Activated T-cell treated with anti-CD3 and anti-CD28 coated beads, Interleukin-2, amount 50 U/mL, for 72 hours (primary cell): ENCODE results near the gene GP1BB. TPM values are rescaled to one million over a fixed set of nuclear protein-coding genes. Genes with fewer than 3 reads are reported as not detected.

Experiments
- ATAC-seq, 2 donors: fragments of 150-1000 bp; cut with Tn5 transposase; replicated peaks in 1 of 2; 2 replicates each; pipeline ENCODE4 v1.10.0; 2021; ENCODE audit warnings: moderate library complexity in 2 of 2, mild to moderate bottlenecking in 1 of 2
- DNase-seq, 2 donors: peaks; one replicate each; pipeline ENCODE4 v3.0.0; 2021 to 2022; ENCODE audit warnings: mixed read lengths in 1 of 2
- H3K27ac Mint-ChIP-seq: one replicate; pipeline ENCODE4 v1.8.0; 2022; ENCODE audit warnings: mild to moderate bottlenecking, moderate library complexity, mixed read lengths
- H3K27me3 Mint-ChIP-seq: one replicate; pipeline ENCODE4 v1.8.0; 2022; ENCODE audit warnings: low read depth, mixed read lengths
- H3K36me3 Mint-ChIP-seq, 2 donors: one replicate each; pipeline ENCODE4 v1.8.0; 2022; ENCODE audit warnings: mixed read lengths in 2 of 2, mild to moderate bottlenecking in 1 of 2; ENCODE audit not compliant: insufficient read depth in 2 of 2
- H3K4me1 Mint-ChIP-seq: one replicate; pipeline ENCODE4 v1.8.0; 2022; ENCODE audit warnings: low read depth, mixed read lengths
- H3K4me3 Mint-ChIP-seq, 2 donors: one replicate each; pipeline ENCODE4 v1.8.0; 2022; ENCODE audit warnings: mild to moderate bottlenecking in 2 of 2, mixed read lengths in 2 of 2, moderate library complexity in 2 of 2
- H3K9me3 Mint-ChIP-seq, 2 donors: one replicate each; pipeline ENCODE4 v1.8.0; 2022; ENCODE audit warnings: mixed read lengths in 2 of 2
- total RNA-seq, 2 donors: library from RNA; stranded (reverse); gene quantifications; one replicate each; pipeline ENCODE4 v1.2.3, GENCODE V29; 2022

The GP1BB gene
- total RNA-seq, 2 donors from 2014 or later = 0.17 TPM; not detected in 1

- Mint-ChIP-seq H3K4me3 (peak overlapping the region in 1 of 2 donors; percentile 75), H3K27ac (no peak overlapping the region), H3K36me3 (peaks cover 4 to 5% of the 10 kb centered on the region in 2 donors), H3K9me3 (no peaks in the 10 kb centered on the region), H3K27me3 (peaks cover 68% of the 10 kb centered on the region), H3K4me1 (peaks cover 27% of the 10 kb centered on the region)
- DNase-seq = no peak
- no peak for ATAC-seq
Measured at GRCh38 chr22:19757985-19758895, 34.9 kb downstream of the GP1BB start.

GRCh38 chr22:19758896-19759426 lies 35.6 kb downstream of the GP1BB start:
- ATAC-seq (no peak), DNase-seq (no peak)
- Mint-ChIP-seq H3K4me1 (peaks cover 27% of the 10 kb centered on the region), H3K4me3 (peak overlapping the region in 1 of 2 donors; percentile 46), H3K36me3 (peaks cover 4 to 5% of the 10 kb centered on the region in 2 donors), H3K27ac (no peak overlapping the region), H3K9me3 (no peaks in the 10 kb centered on the region), H3K27me3 (peaks cover 61% of the 10 kb centered on the region)

GRCh38 chr22:19759427-19760057 lies 36.2 kb downstream of the GP1BB start:
- Mint-ChIP-seq H3K27ac (no peak overlapping the region), H3K36me3 (peaks cover 4 to 5% of the 10 kb centered on the region in 2 donors), H3K27me3 (peaks cover 58% of the 10 kb centered on the region), H3K4me3 (peak overlapping the region; percentile 87 to 95), H3K9me3 (no peaks in the 10 kb centered on the region), H3K4me1 (peaks cover 27% of the 10 kb centered on the region)
- no peak for DNase-seq
- peak in 1 of 2 donors; percentile 6 for ATAC-seq

GRCh38 chr22:19760058-19760950 lies 37.0 kb downstream of the GP1BB start, which contains the start of gene TBX1:
TBX1 (plus strand) TSS chr22:19760778; CDS start chr22:19760844, 66 bp downstream.
- peaks cover 27% of the 10 kb centered on the region for H3K4me1 Mint-ChIP-seq
- peak within 1 kb of the TSS; percentile 82 for H3K27ac Mint-ChIP-seq
- no peak for ATAC-seq
- peaks cover 62% of the 10 kb centered on the region for H3K27me3 Mint-ChIP-seq
- H3K36me3 Mint-ChIP-seq = peaks cover 4 to 5% of the 10 kb centered on the region in 2 donors
- H3K9me3 Mint-ChIP-seq = no peaks in the 10 kb centered on the region
- H3K4me3 Mint-ChIP-seq = peak within 1 kb of the TSS; percentile 87 to 95
- no peak for DNase-seq

GRCh38 chr22:19760951-19761724 lies 37.8 kb downstream of the GP1BB start:
- no peaks in the 10 kb centered on the region for H3K9me3 Mint-ChIP-seq
- H3K27me3 Mint-ChIP-seq = peaks cover 59% of the 10 kb centered on the region
- peaks cover 22% of the 10 kb centered on the region for H3K4me1 Mint-ChIP-seq
- H3K4me3 Mint-ChIP-seq = peak overlapping the region; percentile 57 to 69
- DNase-seq (no peak), ATAC-seq (no peak)
- H3K27ac Mint-ChIP-seq = no peak overlapping the region
- H3K36me3 Mint-ChIP-seq = peaks cover 4 to 5% of the 10 kb centered on the region in 2 donors

DNA sequence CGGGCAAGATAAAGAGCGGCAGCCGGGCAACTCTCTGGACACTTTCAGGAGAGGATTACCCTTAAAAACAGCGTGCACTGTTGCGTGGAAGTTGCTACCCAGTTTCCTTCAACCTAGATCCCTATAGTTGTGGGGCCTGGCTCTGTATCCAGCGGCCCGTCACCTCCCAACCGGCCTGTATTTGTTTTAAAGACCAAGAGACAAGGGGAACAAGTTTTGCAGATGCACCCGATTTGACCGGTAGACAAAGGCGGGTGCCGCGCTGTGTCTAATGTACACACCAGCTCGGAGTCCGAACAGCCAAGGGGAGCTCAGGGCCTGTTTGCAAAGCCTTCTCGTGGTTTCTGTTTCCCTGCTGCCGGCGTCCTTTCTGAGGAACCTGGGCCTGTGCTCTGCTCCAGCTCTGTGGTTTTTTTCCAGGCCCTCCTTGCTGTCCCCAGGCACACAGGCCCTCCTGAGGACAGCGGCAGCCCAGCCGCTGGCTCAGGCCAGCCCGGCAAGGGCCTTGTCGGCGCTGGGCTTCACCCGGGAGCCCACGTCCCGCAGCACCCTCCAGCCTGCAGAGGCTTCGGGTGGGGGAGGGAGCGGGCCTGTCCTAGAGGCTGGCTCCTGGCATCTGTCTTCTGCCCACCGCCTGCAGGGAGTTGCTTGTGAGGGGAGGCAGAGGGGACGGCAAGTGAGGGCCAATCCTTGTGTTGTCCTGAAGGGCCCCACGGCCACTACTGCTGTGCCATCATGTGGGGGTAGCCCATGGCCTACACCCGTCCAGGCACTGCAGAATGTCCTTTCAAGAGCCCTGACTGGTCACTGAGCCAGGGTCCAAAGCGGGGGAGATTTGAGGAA lies 38.6 kb downstream of the GP1BB start:
- H3K4me3 Mint-ChIP-seq = peak overlapping the region; percentile 57 to 69
- peaks cover 18% of the 10 kb centered on the region for H3K4me1 Mint-ChIP-seq
- no peak overlapping the region for H3K27ac Mint-ChIP-seq
- no peaks in the 10 kb centered on the region for H3K9me3 Mint-ChIP-seq
- DNase-seq = no peak
- no peak for ATAC-seq
- peaks cover 4 to 5% of the 10 kb centered on the region in 2 donors for H3K36me3 Mint-ChIP-seq
- H3K27me3 Mint-ChIP-seq = peaks cover 54% of the 10 kb centered on the region

DNA sequence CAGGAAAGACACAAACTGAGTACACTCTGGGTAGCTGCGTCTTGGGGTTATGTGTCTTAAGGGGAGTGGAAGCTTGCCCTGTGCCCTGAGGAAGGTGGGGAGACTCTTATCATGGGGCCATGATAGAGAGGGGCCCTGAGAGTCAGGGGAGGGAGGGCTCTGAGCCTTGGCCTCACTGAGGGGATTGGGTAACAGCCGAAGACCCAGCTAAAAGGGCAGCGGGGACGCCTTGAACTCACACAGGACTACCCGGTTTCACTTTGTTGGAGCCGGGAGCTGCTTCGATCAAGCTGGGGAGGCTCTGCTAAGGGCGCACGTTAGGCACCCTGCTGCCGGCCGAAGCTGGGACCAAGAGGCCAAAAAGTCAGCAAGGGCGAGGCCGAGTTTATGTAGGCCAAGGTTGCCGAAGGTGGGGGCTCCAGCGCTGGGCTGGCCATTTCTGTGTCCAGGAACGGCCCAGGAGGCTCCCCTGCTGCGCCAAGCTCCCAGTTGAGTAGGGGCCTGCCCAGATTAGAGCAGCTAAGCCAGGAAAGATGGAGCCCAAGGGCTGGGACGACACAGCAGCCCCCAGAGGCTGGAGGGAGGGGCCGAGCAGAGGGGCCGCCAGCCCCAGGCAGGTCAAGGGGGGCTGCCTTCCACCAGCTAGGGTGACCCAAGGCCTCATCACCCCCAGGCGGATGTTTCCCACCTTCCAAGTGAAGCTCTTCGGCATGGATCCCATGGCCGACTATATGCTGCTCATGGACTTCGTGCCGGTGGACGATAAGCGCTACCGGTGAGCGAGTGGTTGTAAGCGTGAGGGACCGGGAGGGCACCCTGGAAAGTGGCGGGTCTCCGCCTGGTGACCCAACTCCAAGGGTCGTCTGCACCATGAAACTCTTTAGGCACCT lies 39.5 kb downstream of the GP1BB start:
- Mint-ChIP-seq H3K27ac (no peak overlapping the region), H3K4me3 (no peak overlapping the region), H3K36me3 (peaks cover 4 to 5% of the 10 kb centered on the region in 2 donors), H3K4me1 (peaks cover 21% of the 10 kb centered on the region), H3K27me3 (peaks cover 52% of the 10 kb centered on the region), H3K9me3 (no peaks in the 10 kb centered on the region)
- no peak for DNase-seq
- ATAC-seq = no peak

GRCh38 chr22:19763458-19764298 lies 40.3 kb downstream of the GP1BB start:
- no peak for DNase-seq
- Mint-ChIP-seq H3K9me3 (no peaks in the 10 kb centered on the region), H3K4me1 (peaks cover 23% of the 10 kb centered on the region), H3K27me3 (peaks cover 56% of the 10 kb centered on the region), H3K4me3 (no peak overlapping the region), H3K36me3 (peaks cover 4 to 5% of the 10 kb centered on the region in 2 donors), H3K27ac (no peak overlapping the region)
- ATAC-seq = no peak

GRCh38 chr22:19764299-19764593 lies 40.9 kb downstream of the GP1BB start:
- peaks cover 59% of the 10 kb centered on the region for H3K27me3 Mint-ChIP-seq
- H3K4me3 Mint-ChIP-seq = peak overlapping the region in 1 of 2 donors; percentile 8

More at GRCh38 chr22:19764299-19764593, 40.9 kb downstream of the GP1BB start:
- H3K27ac Mint-ChIP-seq = no peak overlapping the region
- DNase-seq (no peak), ATAC-seq (no peak)
- no peaks in the 10 kb centered on the region for H3K9me3 Mint-ChIP-seq
- H3K36me3 Mint-ChIP-seq = peaks cover 4 to 5% of the 10 kb centered on the region in 2 donors
- peaks cover 23% of the 10 kb centered on the region for H3K4me1 Mint-ChIP-seq
